SU-DHL-6 (cell line): ENCODE results near the gene MTF1.
A peak's percentile ranks its signal among the peaks of the same experiment; 100 is the strongest.

Experiments used
- H2AFZ ChIP-seq: fragments of 200-600 bp; sonication (generic); 2 replicates; pipeline ENCODE4 v1.6.1; 2014; ENCODE audit warnings: low read depth, mild to moderate bottlenecking, moderate library complexity, mixed read lengths, antibody characterized with exemption, low read length; ENCODE audit not compliant: severe bottlenecking
- H3F3A ChIP-seq: fragments of 200-600 bp; shearing (Covaris generic); 2 replicates; pipeline ENCODE4 v1.6.0; 2016; ENCODE audit warnings: antibody characterized with exemption, mild to moderate bottlenecking; ENCODE audit not compliant: insufficient read depth
- H3K27ac ChIP-seq: fragments of 200-600 bp; sonication (generic); 2 replicates; pipeline ENCODE4 v1.5.1; 2016; ENCODE audit warnings: low read depth, mild to moderate bottlenecking, low read length, moderate library complexity, mixed read lengths
- H3K27me3 ChIP-seq: fragments of 200-600 bp; sonication (generic), shearing (Covaris generic); 2 replicates; pipeline ENCODE4 v1.6.0; 2014; ENCODE audit warnings: mild to moderate bottlenecking, low read length
- H3K36me3 ChIP-seq: fragments of 200-600 bp; sonication (generic); 2 replicates; pipeline ENCODE4 v1.6.1; 2014; ENCODE audit warnings: mild to moderate bottlenecking, low read length, mixed read lengths
- H3K4me2 ChIP-seq: fragments of 300-600, 200-600 bp; shearing (Covaris generic), sonication (generic); 2 replicates; pipeline ENCODE4 v1.6.0; 2014; ENCODE audit warnings: low read length, low read depth, mild to moderate bottlenecking; ENCODE audit not compliant: poor library complexity, severe bottlenecking
- H3K4me3 ChIP-seq: fragments of 200-600 bp; sonication (generic); 2 replicates; pipeline ENCODE4 v1.5.1; 2014; ENCODE audit warnings: antibody characterized with exemption, low read length, mild to moderate bottlenecking, mixed read lengths; ENCODE audit not compliant: insufficient read depth, poor library complexity, severe bottlenecking
- H3K79me2 ChIP-seq: fragments of 200-600 bp; sonication (generic); 2 replicates; pipeline ENCODE4 v1.6.1; 2014; ENCODE audit warnings: mild to moderate bottlenecking, low read length, moderate library complexity; ENCODE audit not compliant: insufficient read depth
- H3K9ac ChIP-seq: fragments of 200-600 bp; sonication (generic); 2 replicates; pipeline ENCODE4 v1.7.0; 2014; ENCODE audit warnings: mild to moderate bottlenecking, low read length
- H3K9me2 ChIP-seq: fragments of 200-600 bp; sonication (generic); replicated peaks from 2 replicates; pipeline ENCODE4 v1.6.1; 2014; ENCODE audit warnings: low read length; ENCODE audit not compliant: insufficient read depth
- H3K9me3 ChIP-seq: fragments of 200-600 bp; sonication (generic); 2 replicates; pipeline ENCODE4 v1.6.1; 2014; ENCODE audit warnings: low read length, mixed read lengths; ENCODE audit not compliant: insufficient read depth
- H4K20me1 ChIP-seq: fragments of 200-600 bp; sonication (generic); 2 replicates; pipeline ENCODE4 v1.6.1; 2014; ENCODE audit warnings: low read depth, mild to moderate bottlenecking, antibody characterized with exemption, low read length, moderate library complexity, mixed read lengths
- EZH2phosphoT487 ChIP-seq: fragments of 200-600 bp; sonication (generic), shearing (Covaris generic); conservative IDR thresholded peaks from 2 replicates; pipeline ENCODE4 v1.6.1; 2018; ENCODE audit warnings: mild to moderate bottlenecking, antibody characterized with exemption, low read length, moderate library complexity, mixed read lengths
- TF ChIP-seq, protein P1 (sequence below): fragments of 200-600 bp; sonication (generic); IDR thresholded peaks from one replicate; pipeline ENCODE4 v1.5.1; 2017; ENCODE audit warnings: antibody characterized with exemption, mild to moderate bottlenecking, low read length, moderate library complexity; ENCODE audit not compliant: insufficient read depth, poor library complexity, severe bottlenecking

Gene MTF1

DNA sequence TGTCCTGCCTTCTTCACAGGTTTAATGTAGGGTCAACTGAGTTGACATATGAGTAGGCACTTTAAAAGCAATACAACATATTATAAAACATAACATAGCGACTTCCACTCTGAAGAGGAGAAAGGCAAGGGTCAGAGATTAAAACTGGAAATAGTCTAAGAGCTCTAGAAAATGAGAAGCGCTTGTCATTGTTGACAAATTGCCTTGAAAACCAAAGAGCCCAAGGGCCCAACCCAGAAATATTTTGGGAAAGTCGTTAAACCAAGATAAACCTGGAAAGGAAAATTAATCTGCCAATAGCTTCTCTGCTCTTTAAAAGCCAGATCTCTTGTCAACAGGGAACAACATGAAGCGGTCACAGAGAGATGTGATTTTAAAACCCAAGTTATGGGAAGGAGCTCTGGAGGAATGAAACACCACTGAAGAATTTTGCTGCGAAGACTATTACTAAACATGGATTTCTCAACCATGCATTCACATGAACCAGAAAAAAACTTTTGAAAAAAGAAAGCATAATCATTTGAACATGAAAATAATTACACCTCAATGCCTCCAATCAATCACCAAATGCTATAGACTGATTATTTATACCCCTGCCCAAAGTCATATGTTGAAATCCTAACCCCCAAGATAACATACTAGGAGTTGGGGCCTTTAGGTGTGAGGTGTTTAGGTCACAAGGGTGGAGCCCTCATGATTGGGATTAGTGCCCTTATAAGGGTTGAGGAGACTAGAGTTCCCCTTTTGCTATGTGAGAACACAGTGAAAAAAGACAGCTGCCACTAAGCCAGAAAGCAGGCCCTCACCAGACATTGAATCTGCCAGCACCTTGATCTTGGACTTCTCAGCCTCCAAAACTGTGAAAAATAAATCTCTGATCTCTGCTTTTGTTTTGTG is 33.0 kb upstream of the MTF1 start:
- TF ChIP-seq, protein P1, sequence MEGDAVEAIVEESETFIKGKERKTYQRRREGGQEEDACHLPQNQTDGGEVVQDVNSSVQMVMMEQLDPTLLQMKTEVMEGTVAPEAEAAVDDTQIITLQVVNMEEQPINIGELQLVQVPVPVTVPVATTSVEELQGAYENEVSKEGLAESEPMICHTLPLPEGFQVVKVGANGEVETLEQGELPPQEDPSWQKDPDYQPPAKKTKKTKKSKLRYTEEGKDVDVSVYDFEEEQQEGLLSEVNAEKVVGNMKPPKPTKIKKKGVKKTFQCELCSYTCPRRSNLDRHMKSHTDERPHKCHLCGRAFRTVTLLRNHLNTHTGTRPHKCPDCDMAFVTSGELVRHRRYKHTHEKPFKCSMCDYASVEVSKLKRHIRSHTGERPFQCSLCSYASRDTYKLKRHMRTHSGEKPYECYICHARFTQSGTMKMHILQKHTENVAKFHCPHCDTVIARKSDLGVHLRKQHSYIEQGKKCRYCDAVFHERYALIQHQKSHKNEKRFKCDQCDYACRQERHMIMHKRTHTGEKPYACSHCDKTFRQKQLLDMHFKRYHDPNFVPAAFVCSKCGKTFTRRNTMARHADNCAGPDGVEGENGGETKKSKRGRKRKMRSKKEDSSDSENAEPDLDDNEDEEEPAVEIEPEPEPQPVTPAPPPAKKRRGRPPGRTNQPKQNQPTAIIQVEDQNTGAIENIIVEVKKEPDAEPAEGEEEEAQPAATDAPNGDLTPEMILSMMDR: no peak
- TF ChIP-seq EZH2phosphoT487: no peak
- Histone ChIP-seq H3K9ac (no peak overlapping the region), H3K79me2 (peaks cover 26% of the 10 kb centered on the region), H3K9me3 (no peaks in the 10 kb centered on the region), H3K27ac (peak overlapping the region; percentile 24), H4K20me1 (no peaks in the 10 kb centered on the region; the same call in 1 of the 2 replicates), H3K4me2 (no peak overlapping the region), H3K9me2 (no peaks in the 10 kb centered on the region), H3K27me3 (no peaks in the 10 kb centered on the region), H3K4me3 (no peak overlapping the region), H2AFZ (no peak overlapping the region), H3F3A (peaks cover 20% of the 10 kb centered on the region), H3K36me3 (peaks cover 22% of the 10 kb centered on the region)

DNA sequence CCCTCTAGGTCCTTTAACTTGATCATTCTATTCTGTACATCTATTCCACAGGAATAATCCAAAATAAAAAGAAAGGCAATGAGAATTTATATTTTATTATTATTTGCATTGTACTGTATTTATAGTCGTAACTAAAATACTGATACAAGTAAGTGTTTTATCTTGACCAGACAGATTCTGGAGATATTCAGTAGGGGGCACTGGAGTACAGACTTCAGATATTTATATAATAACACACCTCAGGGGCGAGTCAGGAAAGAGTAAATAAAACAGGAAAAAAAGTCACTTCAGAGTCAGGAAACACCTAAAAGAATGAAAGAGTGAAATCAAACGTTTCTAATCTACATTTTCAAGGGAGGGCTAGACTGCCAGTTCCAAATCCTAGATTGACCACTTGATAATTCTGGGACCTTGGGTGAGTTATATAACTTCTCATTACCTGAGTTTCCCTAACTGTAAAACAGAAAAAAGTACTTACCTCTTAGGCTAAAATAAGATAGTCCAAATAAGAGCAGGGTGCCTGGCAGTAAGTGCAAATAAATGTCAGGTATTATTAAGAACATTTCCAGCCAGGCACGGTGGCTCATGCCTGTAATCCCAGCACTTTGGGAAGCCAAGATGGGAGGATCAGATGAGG is 31.1 kb upstream of the MTF1 start:
- no peak overlapping the region for H3K9ac ChIP-seq
- no peaks in the 10 kb centered on the region for H3K9me3 ChIP-seq
- no peak overlapping the region for H3K4me3 ChIP-seq
- H3K36me3 ChIP-seq: peaks cover 30% of the 10 kb centered on the region
- H3K27me3 ChIP-seq: no peaks in the 10 kb centered on the region
- peaks cover 20% of the 10 kb centered on the region for H3F3A ChIP-seq
- H3K27ac ChIP-seq: no peak overlapping the region
- H3K79me2 ChIP-seq: peaks cover 26% of the 10 kb centered on the region
- no peaks in the 10 kb centered on the region for H3K9me2 ChIP-seq
- H3K4me2 ChIP-seq: no peak overlapping the region
- no peaks in the 10 kb centered on the region; the same call in 1 of the 2 replicates for H4K20me1 ChIP-seq
- no peak overlapping the region for H2AFZ ChIP-seq
- TF ChIP-seq, protein P1: peak; percentile 71
- no peak for TF ChIP-seq EZH2phosphoT487

DNA sequence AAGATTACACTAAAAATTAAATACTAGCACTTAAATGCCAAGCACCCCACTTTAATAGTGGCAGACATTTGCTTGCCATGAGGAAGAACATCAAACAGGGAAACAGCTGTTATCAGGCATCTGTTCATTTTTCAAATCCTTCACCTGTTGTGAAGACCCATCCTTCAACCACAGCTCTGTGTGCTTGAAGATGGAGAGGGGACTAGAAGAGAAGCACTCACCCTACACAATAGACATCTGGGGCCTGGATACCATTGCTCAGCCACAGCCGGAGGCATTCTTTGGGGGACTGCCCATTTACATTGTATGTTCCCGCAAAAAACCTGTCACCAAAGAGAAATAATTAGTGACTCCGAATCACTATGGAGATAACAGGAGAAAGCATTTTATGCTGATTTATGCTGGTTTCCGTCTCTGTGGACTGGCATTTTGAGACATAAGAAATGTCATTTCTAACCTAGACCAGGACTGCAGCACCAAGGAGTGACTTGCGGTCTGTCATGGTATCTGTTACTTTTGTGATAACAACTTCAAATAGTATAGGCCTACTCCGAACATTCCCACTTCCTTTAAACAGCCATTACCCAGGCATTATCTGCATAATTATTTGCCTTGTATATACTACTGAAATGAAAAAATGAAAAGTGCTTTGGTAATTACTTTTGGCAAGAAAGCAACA is 28.8 kb upstream of the MTF1 start:
- peaks cover 11% of the 10 kb centered on the region for H3K79me2 ChIP-seq
- no peaks in the 10 kb centered on the region for H3K9me2 ChIP-seq
- no peak overlapping the region for H3K4me3 ChIP-seq

More for the DNA sequence above, 28.8 kb upstream of the MTF1 start:
- Histone ChIP-seq H3K4me2 (no peak overlapping the region), H3K9ac (no peak overlapping the region), H3K27me3 (no peaks in the 10 kb centered on the region), H2AFZ (no peak overlapping the region), H3K36me3 (peaks cover 40% of the 10 kb centered on the region), H3F3A (peaks cover 17% of the 10 kb centered on the region), H3K9me3 (no peaks in the 10 kb centered on the region), H4K20me1 (no peaks in the 10 kb centered on the region), H3K27ac (no peak overlapping the region)
- no peak for TF ChIP-seq EZH2phosphoT487
- TF ChIP-seq, protein P1: no peak
